HL-60 (cell line): ENCODE data around the gene CAPZA3.

Source experiments
- DNase-seq, 2 experiments: peaks; one replicate each; pipeline ENCODE4 v3.0.0-alpha.2; 2010 to 2020; ENCODE audit warnings: low read depth in 1 of 2, low spot score in 1 of 2
- H3K27ac ChIP-seq: fragments of 250-450 bp; sonication (Bioruptor Pico); replicated peaks from 2 replicates; pipeline ENCODE4 v1.5.1; 2020; ENCODE audit warnings: mild to moderate bottlenecking, moderate library complexity
- H3K27me3 ChIP-seq: fragments of 250-450 bp; sonication (Bioruptor Pico); 2 replicates; pipeline ENCODE4 v1.5.1; 2021; ENCODE audit warnings: mild to moderate bottlenecking, moderate library complexity; ENCODE audit not compliant: insufficient read depth, poor library complexity, severe bottlenecking
- H3K4me3 ChIP-seq: replicated peaks from 2 replicates; pipeline ENCODE4 v1.5.1; 2011; ENCODE audit warnings: mild to moderate bottlenecking, control low read depth, low read length; ENCODE audit not compliant: insufficient read depth
- CTCF ChIP-seq: IDR thresholded peaks from one replicate; pipeline ENCODE4 v1.5.1; 2011; ENCODE audit warnings: low read length, control low read depth, inconsistent platforms; ENCODE audit not compliant: insufficient read depth
- GABPA ChIP-seq: IDR thresholded peaks from 2 replicates; pipeline ENCODE4 v1.6.1; 2012; ENCODE audit warnings: low read depth
- POLR2AphosphoS5 ChIP-seq: IDR thresholded peaks from 2 replicates; pipeline ENCODE4 v1.6.1; 2012; ENCODE audit warnings: low read depth
- REST ChIP-seq: IDR thresholded peaks from 2 replicates; pipeline ENCODE4 v1.6.1; 2012; ENCODE audit warnings: low read depth; ENCODE audit not compliant: insufficient replicate concordance
- SPI1 ChIP-seq: IDR thresholded peaks from 2 replicates; pipeline ENCODE4 v1.6.1; 2012; ENCODE audit warnings: low read depth, mild to moderate bottlenecking, borderline replicate concordance

Gene CAPZA3

DNA sequence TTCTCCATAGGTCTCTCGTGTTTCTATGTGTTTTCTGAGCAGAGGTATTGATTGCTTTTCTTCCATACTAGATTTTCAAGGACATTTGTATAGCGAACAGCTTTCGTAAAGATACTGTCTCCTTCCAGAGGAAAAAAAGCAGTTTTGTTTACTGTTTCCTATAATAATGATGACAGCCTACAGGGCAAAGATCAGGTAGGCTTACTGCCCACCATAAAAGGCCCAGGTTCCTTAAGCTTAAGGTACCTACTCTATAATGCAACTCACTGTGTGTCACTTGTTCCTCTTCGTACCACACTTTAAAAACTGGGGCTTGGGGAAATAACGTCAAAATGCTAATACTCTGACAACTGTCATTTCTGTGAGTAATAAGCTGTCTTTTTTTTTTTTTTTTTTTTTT lies 6.8 kb upstream of the CAPZA3 start:
- no peak for TF ChIP-seq REST
- no peak for TF ChIP-seq SPI1
- no peak for TF ChIP-seq POLR2AphosphoS5
- no peak for TF ChIP-seq CTCF
- no peak for TF ChIP-seq GABPA
- no peak overlapping the region for H3K27ac ChIP-seq
- H3K27me3 ChIP-seq, result no peaks in the 10 kb centered on the region
- H3K4me3 ChIP-seq, result no peak overlapping the region
- DNase-seq, result no peak

- Histone ChIP-seq H3K4me3 (no peak overlapping the region), H3K27ac (no peak overlapping the region), H3K27me3 (no peaks in the 10 kb centered on the region)
- TF ChIP-seq SPI1, result no peak
- TF ChIP-seq REST, result no peak
- TF ChIP-seq CTCF, result no peak
- no peak for TF ChIP-seq POLR2AphosphoS5
- no peak for TF ChIP-seq GABPA
- DNase-seq, result no peak
Measured at GRCh38 chr12:18747895-18748294, 10.0 kb downstream of the CAPZA3 start.

GRCh38 chr12:18749386-18749957 lies 11.6 kb downstream of the CAPZA3 start:
- Histone ChIP-seq H3K27ac (no peak overlapping the region), H3K27me3 (no peaks in the 10 kb centered on the region), H3K4me3 (no peak overlapping the region)
- TF ChIP-seq SPI1 (no peak), POLR2AphosphoS5 (no peak), REST (no peak), GABPA (no peak), CTCF (no peak)
- DNase-seq, result no peak
